IMR-90 (cell line): ENCODE data around the gene VAV1. TPM values are rescaled to one million over a fixed set of nuclear protein-coding genes. Genes with fewer than 3 reads are reported as not detected.

Experiments
- ATAC-seq: fragments of 200-7000 bp; cut with Tn5 transposase; 2 replicates; pipeline ENCODE4 v1.9.1; 2020; ENCODE audit warnings: low read depth, mild to moderate bottlenecking, moderate library complexity
- BruUV-seq: library from RNA; stranded (reverse); fragments of 400-500 nt; replicated peaks from 2 replicates; lab custom pipeline; 2021; lab: Mats Ljungman, UMichigan
- CTCF ChIA-PET: fragments of 300-600 bp; formaldehyde crosslinking; extraction: SDS; loops from one replicate; lab custom pipeline; 2021; ENCODE audit warnings: antibody characterized with exemption; lab: Yijun Ruan, JAX
- POLR2A ChIA-PET: fragments of 300-600 bp; sonication (Branson Sonifier 250); formaldehyde crosslinking; loops from one replicate; lab custom pipeline; 2022; ENCODE audit warnings: antibody characterized with exemption; ENCODE audit not compliant: unreplicated experiment; lab: Charles Lee
- DNase-seq: peaks from one replicate; pipeline ENCODE4 v3.0.0; 2013
- H2AFZ ChIP-seq: replicated peaks from 2 replicates; pipeline ENCODE3; 2013; ENCODE audit warnings: low read length, mild to moderate bottlenecking; ENCODE audit not compliant: poor library complexity
- H2AK5ac ChIP-seq: 2 replicates; pipeline ENCODE4 v1.6.1; 2013; ENCODE audit warnings: low read depth, low read length, inconsistent platforms
- H2AK9ac ChIP-seq: replicated peaks from 2 replicates; pipeline ENCODE3; 2013; ENCODE audit warnings: mild to moderate bottlenecking, low read depth, low read length, moderate library complexity; ENCODE audit not compliant: poor library complexity
- H2BK120ac ChIP-seq: 2 replicates; pipeline ENCODE4 v1.6.1; 2013; ENCODE audit warnings: low read depth, low read length, inconsistent platforms
- H2BK15ac ChIP-seq: 3 replicates; pipeline ENCODE4 v1.6.1; 2013; ENCODE audit warnings: low read depth, low read length, inconsistent platforms
- H2BK20ac ChIP-seq: 2 replicates; pipeline ENCODE4 v1.6.1; 2013; ENCODE audit warnings: low read depth, mild to moderate bottlenecking, inconsistent platforms, low read length, moderate library complexity
- H2BK5ac ChIP-seq: 2 replicates; pipeline ENCODE4 v1.6.1; 2013; ENCODE audit warnings: mild to moderate bottlenecking, low read depth, low read length, inconsistent platforms; ENCODE audit not compliant: poor library complexity, severe bottlenecking
- H3K14ac ChIP-seq: replicated peaks from 2 replicates; pipeline ENCODE4 v1.6.1; 2013; ENCODE audit warnings: low read depth, low read length, inconsistent platforms
- H3K18ac ChIP-seq: 2 replicates; pipeline ENCODE4 v1.6.1; 2013; ENCODE audit warnings: low read depth, low read length, control low read depth
- H3K23ac ChIP-seq: 2 replicates; pipeline ENCODE4 v1.6.1; 2013; ENCODE audit warnings: low read depth, low read length, inconsistent platforms
- H3K27ac ChIP-seq: 2 replicates; pipeline ENCODE4 v1.5.1; 2013; ENCODE audit warnings: mild to moderate bottlenecking, control low read depth, low read length; ENCODE audit not compliant: insufficient read depth
- H3K27me3 ChIP-seq: 2 replicates; pipeline ENCODE4 v1.6.1; 2013; ENCODE audit warnings: low read length; ENCODE audit not compliant: control insufficient read depth, insufficient read depth
- H3K36me3 ChIP-seq: 2 replicates; pipeline ENCODE4 v1.6.1; 2013; ENCODE audit warnings: low read length, mixed read lengths; ENCODE audit not compliant: control insufficient read depth, insufficient read depth
- H3K4ac ChIP-seq: 2 replicates; pipeline ENCODE4 v1.6.1; 2013; ENCODE audit warnings: low read depth, low read length, inconsistent platforms
- H3K4me1 ChIP-seq: 2 replicates; pipeline ENCODE4 v1.6.1; 2013; ENCODE audit warnings: low read length, mixed read lengths; ENCODE audit not compliant: control insufficient read depth, insufficient read depth
- H3K4me2 ChIP-seq: 2 replicates; pipeline ENCODE4 v1.6.1; 2013; ENCODE audit warnings: low read depth, mild to moderate bottlenecking, control low read depth, low read length, moderate library complexity
- H3K4me3 ChIP-seq: 2 replicates; pipeline ENCODE4 v1.5.1; 2013; ENCODE audit warnings: low read depth, mild to moderate bottlenecking, control low read depth, low read length, moderate library complexity; ENCODE audit not compliant: insufficient read depth
- H3K56ac ChIP-seq: 2 replicates; pipeline ENCODE4 v1.6.1; 2013; ENCODE audit warnings: low read length, inconsistent platforms; ENCODE audit not compliant: insufficient read depth; ENCODE audit errors: extremely low read depth
- H3K79me1 ChIP-seq, 2 experiments: 2 replicates each; pipeline ENCODE4 v1.6.1; 2013; ENCODE audit warnings: low read length in 2 of 2, inconsistent platforms in 1 of 2, low read depth in 1 of 2
- H3K9ac ChIP-seq: 2 replicates; pipeline ENCODE4 v1.6.1; 2013; ENCODE audit warnings: low read depth, low read length, control low read depth
- H3K9me1 ChIP-seq: 2 replicates; pipeline ENCODE4 v1.6.1; 2013; ENCODE audit warnings: low read length, inconsistent platforms; ENCODE audit not compliant: insufficient read depth
- H3K9me3 ChIP-seq: 2 replicates; pipeline ENCODE4 v1.6.1; 2013; ENCODE audit warnings: low read length; ENCODE audit not compliant: control insufficient read depth, insufficient read depth
- H4K20me1 ChIP-seq: 2 replicates; pipeline ENCODE4 v1.6.1; 2013; ENCODE audit warnings: low read length, inconsistent platforms; ENCODE audit not compliant: insufficient read depth
- H4K5ac ChIP-seq: 2 replicates; pipeline ENCODE4 v1.6.1; 2013; ENCODE audit warnings: mild to moderate bottlenecking, low read depth, low read length, control low read depth
- H4K8ac ChIP-seq, 2 experiments: 2 replicates each; pipeline ENCODE4 v1.6.1; 2013; ENCODE audit warnings: low read depth in 2 of 2, low read length in 2 of 2, control low read depth in 1 of 2, inconsistent platforms in 1 of 2
- H4K91ac ChIP-seq: 2 replicates; pipeline ENCODE4 v1.6.1; 2013; ENCODE audit warnings: low read depth, low read length, inconsistent platforms; ENCODE audit not compliant: insufficient read depth
- BHLHE40 ChIP-seq: fragments of 150-350 bp; IDR thresholded peaks from 2 replicates; pipeline ENCODE4 v1.6.1; 2016; ENCODE audit warnings: mild to moderate bottlenecking, low read depth, low read length
- CEBPB ChIP-seq: IDR thresholded peaks from 2 replicates; pipeline ENCODE4 v1.6.1; 2012; ENCODE audit warnings: low read depth, low read length, improper control_type of control experiment
- CHD1 ChIP-seq: IDR thresholded peaks from 2 replicates; pipeline ENCODE4 v1.6.1; 2012; ENCODE audit warnings: low read depth, low read length, improper control_type of control experiment
- CTCF ChIP-seq: conservative IDR thresholded peaks from 2 replicates; pipeline ENCODE4 v1.5.1; 2012; ENCODE audit warnings: mild to moderate bottlenecking, low read depth, low read length, improper control_type of control experiment
- FOS ChIP-seq: fragments of 150-350 bp; IDR thresholded peaks from 2 replicates; pipeline ENCODE4 v1.6.1; 2016; ENCODE audit warnings: low read depth, low read length
- MAFK ChIP-seq: IDR thresholded peaks from 2 replicates; pipeline ENCODE4 v1.6.1; 2012; ENCODE audit warnings: low read depth, low read length, improper control_type of control experiment
- MXI1 ChIP-seq: IDR thresholded peaks from 2 replicates; pipeline ENCODE4 v1.6.1; 2012; ENCODE audit warnings: low read depth, mild to moderate bottlenecking, low read length, moderate library complexity, borderline replicate concordance
- NFE2L2 ChIP-seq: fragments of 150-350 bp; IDR thresholded peaks from 2 replicates; pipeline ENCODE4 v1.6.1; 2016; ENCODE audit warnings: low read depth, mild to moderate bottlenecking, low read length
- POLR2A ChIP-seq: IDR thresholded peaks from 2 replicates; pipeline ENCODE4 v1.6.1; 2012; ENCODE audit warnings: mild to moderate bottlenecking, low read depth, low read length
- RAD21 ChIP-seq: IDR thresholded peaks from 2 replicates; pipeline ENCODE4 v1.6.1; 2012; ENCODE audit warnings: low read length, improper control_type of control experiment
- RCOR1 ChIP-seq: IDR thresholded peaks from 2 replicates; pipeline ENCODE4 v1.6.1; 2012; ENCODE audit warnings: mild to moderate bottlenecking, low read length, improper control_type of control experiment; ENCODE audit not compliant: insufficient replicate concordance
- RFX5 ChIP-seq: IDR thresholded peaks from 2 replicates; pipeline ENCODE4 v1.8.0; 2012; ENCODE audit warnings: low read depth, mild to moderate bottlenecking, low read length, moderate library complexity
- SMC3 ChIP-seq: fragments of 150-350 bp; IDR thresholded peaks from 2 replicates; pipeline ENCODE4 v1.6.1; 2016; ENCODE audit warnings: low read depth, mild to moderate bottlenecking, antibody characterized with exemption, low read length, moderate library complexity
- USF2 ChIP-seq: fragments of 150-350 bp; IDR thresholded peaks from 2 replicates; pipeline ENCODE4 v1.6.1; 2017; ENCODE audit warnings: mild to moderate bottlenecking, antibody characterized with exemption, low read length, low read depth
- WGBS, 2 experiments: methylation state at CpG; one replicate each; pipeline versions ENCODE4 v1.1.5 to v1.1.7; 2013; ENCODE audit warnings: missing lambda C conversion rate in 2 of 2; ENCODE audit not compliant: insufficient read length in 1 of 2; ENCODE audit errors: extremely low coverage in 2 of 2; 5-methylcytosine and 5-hydroxymethylcytosine counted together
- dilution Hi-C: fragments of 300-500 bp; cut with HindIII; formaldehyde crosslinking; loops from one replicate; pipeline ENCODE4 v1.14.3; 2018; ENCODE audit warnings: low sequenced_read_pairs; ENCODE audit not compliant: unreplicated experiment
- in situ Hi-C: fragments of 300-500 bp; cut with MboI; formaldehyde crosslinking; loops from 3 replicates; pipeline ENCODE4 v1.14.3; 2019; ENCODE audit warnings: low sequenced_read_pairs, inconsistent platforms, mixed read lengths
- intact Hi-C: fragments of 100-400 bp; cut with micrococcal nuclease; formaldehyde crosslinking; loops from 2 replicates; pipeline ENCODE4 v1.10.0; 2022
- polyA plus RNA-seq, 3 experiments: library from polyadenylated mRNA; depleted of rRNA; stranded (reverse); fragments of >200 nt; gene quantifications; 2 replicates each; pipeline ENCODE4 v1.2.3, GENCODE V29; 2012; ENCODE audit warnings: low replicate concordance in 1 of 3
- total RNA-seq: library from RNA; depleted of rRNA; stranded (reverse); fragments of >200 nt; gene quantifications from 2 replicates; pipeline ENCODE4 v1.2.3, GENCODE V29; 2012
- TF ChIP-seq, protein P1 (sequence below): fragments of 150-350 bp; IDR thresholded peaks from 2 replicates; pipeline ENCODE4 v1.6.1; 2016; ENCODE audit warnings: low read depth, mild to moderate bottlenecking, low read length, moderate library complexity, borderline replicate concordance

Gene VAV1
- total and polyA plus RNA-seq, 2 of the 4 experiments (the other 2 are of a cell fraction): not detected

GRCh38 chr19:6788896-6789295, 16.4 kb downstream of the VAV1 start:
- CTCF ChIA-PET: no interaction called here
- no peaks in the 10 kb centered on the region for H3K79me1 ChIP-seq
- H4K91ac ChIP-seq: no peak overlapping the region
- DNase-seq (no peak), ATAC-seq (no peak)
- H4K20me1 ChIP-seq: no peaks in the 10 kb centered on the region
- H3K9me3 ChIP-seq: peaks cover 7% of the 10 kb centered on the region; the same call in 1 of the 2 replicates
- H3K4me3 ChIP-seq: no peak overlapping the region
- POLR2A ChIA-PET: no interaction called here
- H3K27ac ChIP-seq: no peak overlapping the region
- no peaks in the 10 kb centered on the region for H3K4me1 ChIP-seq
- no peak overlapping the region for H2AK5ac ChIP-seq
- H3K36me3 ChIP-seq: no peaks in the 10 kb centered on the region
- no peak overlapping the region for H3K4ac ChIP-seq
- H2AFZ ChIP-seq: no peak overlapping the region
- BruUV-seq: no TSS peak
- no peak overlapping the region for H2BK20ac ChIP-seq
- H3K56ac ChIP-seq: no peak overlapping the region
- no peak overlapping the region for H4K5ac ChIP-seq
- dilution Hi-C loops (no loop called here), in situ Hi-C loops (no loop called here), intact Hi-C loops (no loop called here)
- no peak overlapping the region for H3K18ac ChIP-seq
- no peak overlapping the region for H2BK15ac ChIP-seq
- no peak overlapping the region for H3K4me2 ChIP-seq
- TF ChIP-seq RCOR1 (no peak), BHLHE40 (no peak), CHD1 (no peak), MAFK (no peak), MXI1 (no peak), POLR2A (no peak), NFE2L2 (no peak), CEBPB (no peak), SMC3 (no peak), USF2 (no peak), CTCF (no peak), RFX5 (no peak), RAD21 (no peak), FOS (no peak)
- TF ChIP-seq, protein P1, sequence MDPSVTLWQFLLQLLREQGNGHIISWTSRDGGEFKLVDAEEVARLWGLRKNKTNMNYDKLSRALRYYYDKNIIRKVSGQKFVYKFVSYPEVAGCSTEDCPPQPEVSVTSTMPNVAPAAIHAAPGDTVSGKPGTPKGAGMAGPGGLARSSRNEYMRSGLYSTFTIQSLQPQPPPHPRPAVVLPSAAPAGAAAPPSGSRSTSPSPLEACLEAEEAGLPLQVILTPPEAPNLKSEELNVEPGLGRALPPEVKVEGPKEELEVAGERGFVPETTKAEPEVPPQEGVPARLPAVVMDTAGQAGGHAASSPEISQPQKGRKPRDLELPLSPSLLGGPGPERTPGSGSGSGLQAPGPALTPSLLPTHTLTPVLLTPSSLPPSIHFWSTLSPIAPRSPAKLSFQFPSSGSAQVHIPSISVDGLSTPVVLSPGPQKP: no peak
- H3K23ac ChIP-seq: no peak overlapping the region
- H4K8ac ChIP-seq: no peak overlapping the region
- H2BK120ac ChIP-seq: no peak overlapping the region
- WGBS, 2 experiments: no CpG with 5 or more reads among the region's 4 CpGs
- no peaks in the 10 kb centered on the region for H3K27me3 ChIP-seq
- no peak overlapping the region for H3K14ac ChIP-seq
- H2AK9ac ChIP-seq: no peak overlapping the region
- no peak overlapping the region for H2BK5ac ChIP-seq
- no peak overlapping the region for H3K9ac ChIP-seq
- no peaks in the 10 kb centered on the region for H3K9me1 ChIP-seq
